ENCODE data around the gene PARM1. TPM values are rescaled to one million over a fixed set of nuclear protein-coding genes. Genes with fewer than 3 reads are reported as not detected.

PARM1 gene
- polyA plus RNA-seq, 3 donors: 0.06 to 0.54 (median 0.27) TPM

- no peak overlapping the region for H3K9ac ChIP-seq (ENCODE audit: insufficient read depth, low read length, poor library complexity, severe bottlenecking)
- no peak overlapping the region for H3K27ac ChIP-seq (ENCODE audit: low read depth in 1 of 2, low read length in 2 of 2)
- no peak overlapping the region for H3K4me2 ChIP-seq (replicated peaks; ENCODE audit: extremely low read depth, low read length, poor library complexity, severe bottlenecking)
- no peaks in the 10 kb centered on the region for H3K27me3 ChIP-seq (ENCODE audit: control insufficient read depth in 2 of 2, insufficient read depth in 2 of 2, low read length in 2 of 2)
- H3K27me3 Mint-ChIP-seq (ENCODE audit: low read depth in 3 of 3): peaks cover 3 to 12% (median 5%) of the 10 kb centered on the region in 3 donors
- no peak overlapping the region for H3K4me3 ChIP-seq (replicated peaks in 1 of 3; ENCODE audit: low read depth in 2 of 3, low read length in 3 of 3)
- H3K4me1 ChIP-seq (ENCODE audit: control insufficient read depth in 1 of 2, insufficient read depth in 2 of 2, low read length in 2 of 2): no peaks in the 10 kb centered on the region
- intact Hi-C loops (cut with micrococcal nuclease): no loop called here
- no peaks in the 10 kb centered on the region for H3K36me3 Mint-ChIP-seq
- H3K36me3 ChIP-seq (replicated peaks in 1 of 2; ENCODE audit: control insufficient read depth in 1 of 2, insufficient read depth in 2 of 2, low read length in 2 of 2): no peaks in the 10 kb centered on the region
- H3K9me3 Mint-ChIP-seq: peaks cover 0 to 8% (median 3%) of the 10 kb centered on the region in 7 donors
- no peaks in the 10 kb centered on the region for H3K9me3 ChIP-seq (replicated peaks in 1 of 2; ENCODE audit: control insufficient read depth in 1 of 2, insufficient read depth in 1 of 2, low read length in 2 of 2)
- TF ChIP-seq CTCF (IDR thresholded peaks at IDR 0.05): no peak
- no peaks in the 10 kb centered on the region for H3K4me1 Mint-ChIP-seq
- no peak overlapping the region for H3K27ac Mint-ChIP-seq
- no peaks in the 10 kb centered on the region for H3K79me2 ChIP-seq (ENCODE audit: insufficient read depth, low read length)
- no peak overlapping the region for H2AFZ ChIP-seq (ENCODE audit: insufficient read depth, low read depth, low read length, poor library complexity, severe bottlenecking)
- H4K20me1 ChIP-seq (ENCODE audit: insufficient read depth, low read length): no peaks in the 10 kb centered on the region
- no peak overlapping the region for H3K4me3 Mint-ChIP-seq
- no CpG with 5 or more reads among the region's 4 CpGs for WGBS (ENCODE audit: insufficient coverage)
- no peak for DNase-seq
Measured at GRCh38 chr4:75071317-75071716, 138.4 kb downstream of the PARM1 start.

- H3K9me3 ChIP-seq (replicated peaks in 1 of 2; ENCODE audit: control insufficient read depth in 1 of 2, insufficient read depth in 1 of 2, low read length in 2 of 2): peaks cover 0 to 8% of the 10 kb centered on the region in 2 donors
- Mint-ChIP-seq H3K27ac (no peak overlapping the region), H3K27me3 (ENCODE audit: low read depth in 3 of 3) (peaks cover 0 to 3% (median 2%) of the 10 kb centered on the region in 3 donors), H3K9me3 (peaks cover 0 to 10% (median 5%) of the 10 kb centered on the region in 7 donors), H3K36me3 (no peaks in the 10 kb centered on the region), H3K4me3 (no peak overlapping the region), H3K4me1 (no peaks in the 10 kb centered on the region)
- H4K20me1 ChIP-seq (ENCODE audit: insufficient read depth, low read length): no peaks in the 10 kb centered on the region
- H3K4me2 ChIP-seq (replicated peaks; ENCODE audit: extremely low read depth, low read length, poor library complexity, severe bottlenecking): no peak overlapping the region
- intact Hi-C loops (cut with micrococcal nuclease): no loop called here
- no peaks in the 10 kb centered on the region for H3K36me3 ChIP-seq (replicated peaks in 1 of 2; ENCODE audit: control insufficient read depth in 1 of 2, insufficient read depth in 2 of 2, low read length in 2 of 2)
- H3K4me3 ChIP-seq (replicated peaks in 1 of 3; ENCODE audit: low read depth in 2 of 3, low read length in 3 of 3): no peak overlapping the region
- H3K79me2 ChIP-seq (ENCODE audit: insufficient read depth, low read length): no peaks in the 10 kb centered on the region
- TF ChIP-seq CTCF (IDR thresholded peaks at IDR 0.05): no peak
- H3K27me3 ChIP-seq (ENCODE audit: control insufficient read depth in 2 of 2, insufficient read depth in 2 of 2, low read length in 2 of 2): no peaks in the 10 kb centered on the region
- no peaks in the 10 kb centered on the region for H3K4me1 ChIP-seq (ENCODE audit: control insufficient read depth in 1 of 2, insufficient read depth in 2 of 2, low read length in 2 of 2)
- WGBS (ENCODE audit: insufficient coverage): 100% methylated on average over 1 of the region's 2 CpGs
- H2AFZ ChIP-seq (ENCODE audit: insufficient read depth, low read depth, low read length, poor library complexity, severe bottlenecking): no peak overlapping the region
- DNase-seq: no peak
- H3K9ac ChIP-seq (ENCODE audit: insufficient read depth, low read length, poor library complexity, severe bottlenecking): no peak overlapping the region
- no peak overlapping the region for H3K27ac ChIP-seq (ENCODE audit: low read depth in 1 of 2, low read length in 2 of 2)
Measured at GRCh38 chr4:75080888-75081287, 148.0 kb downstream of the PARM1 start.
